ENCODE measurements around the gene CYB5RL.
A peak's percentile ranks its signal among the peaks of the same experiment; 100 is the strongest.
"Not testable (repeated sequence)": the region's sequence is repeated elsewhere in the genome, so short reads cannot be mapped to it uniquely, and the experiment has no call there.

Gene CYB5RL

GRCh38 chr1:54199765-54200518 is at the start of gene CYB5RL, which contains the start of gene MRPL37:
CYB5RL (minus strand) TSS chr1:54200030; CDS start chr1:54195616, 4,414 bp downstream.
MRPL37 (plus strand) TSS chr1:54200167; CDS start chr1:54200244, 77 bp downstream.
- DNase-seq (ENCODE audit: low spot score): peak; percentile 93

- DNase-seq (ENCODE audit: low spot score): no peak
Observed at GRCh38 chr1:54248966-54249365, 49.1 kb upstream of the CYB5RL start.

GRCh38 chr1:54247863-54248515 is 48.2 kb upstream of the CYB5RL start:
- DNase-seq (ENCODE audit: low spot score): no peak

GRCh38 chr1:54246116-54246721 is 46.4 kb upstream of the CYB5RL start:
- DNase-seq (ENCODE audit: low spot score): no peak

- DNase-seq (ENCODE audit: low spot score): no peak
Observed at GRCh38 chr1:54245501-54245900, 45.7 kb upstream of the CYB5RL start.

GRCh38 chr1:54244655-54245054 is 44.8 kb upstream of the CYB5RL start:
- DNase-seq (ENCODE audit: low spot score): no peak

- DNase-seq (ENCODE audit: low spot score): no peak
Observed at GRCh38 chr1:54243022-54243421, 43.2 kb upstream of the CYB5RL start.

- DNase-seq (ENCODE audit: low spot score): no peak
Observed at GRCh38 chr1:54241364-54241763, 41.5 kb upstream of the CYB5RL start.

- DNase-seq (ENCODE audit: low spot score): no peak
Observed at GRCh38 chr1:54240741-54241335, 41.0 kb upstream of the CYB5RL start.

- no peak for DNase-seq (ENCODE audit: low spot score)
Observed at GRCh38 chr1:54239631-54240031, 39.8 kb upstream of the CYB5RL start.

- DNase-seq (ENCODE audit: low spot score): no peak
Observed at GRCh38 chr1:54239035-54239383, 39.2 kb upstream of the CYB5RL start.

GRCh38 chr1:54238353-54239034 is 38.7 kb upstream of the CYB5RL start:
- no peak for DNase-seq (ENCODE audit: low spot score)

GRCh38 chr1:54237586-54237985 is 37.8 kb upstream of the CYB5RL start:
- no peak for DNase-seq (ENCODE audit: low spot score)

- DNase-seq (ENCODE audit: low spot score): no peak
Observed at GRCh38 chr1:54234284-54234683, 34.5 kb upstream of the CYB5RL start.

- not testable (repeated sequence) for DNase-seq (ENCODE audit: low spot score)
Observed at GRCh38 chr1:54233196-54233595, 33.4 kb upstream of the CYB5RL start.

- no peak for DNase-seq (ENCODE audit: low spot score)
Observed at GRCh38 chr1:54230507-54231339, 30.9 kb upstream of the CYB5RL start.

- no peak for DNase-seq (ENCODE audit: low spot score)
Observed at GRCh38 chr1:54229281-54229891, 29.6 kb upstream of the CYB5RL start.

- no peak for DNase-seq (ENCODE audit: low spot score)
Observed at GRCh38 chr1:54228638-54229079, 28.8 kb upstream of the CYB5RL start.

- DNase-seq (ENCODE audit: low spot score): no peak
Observed at GRCh38 chr1:54227891-54228310, 28.1 kb upstream of the CYB5RL start.

GRCh38 chr1:54227091-54227602 is 27.3 kb upstream of the CYB5RL start:
- DNase-seq (ENCODE audit: low spot score): no peak

Data from COLO829 (cell line).